Thymus (tissue), 14 donors: ENCODE results near the gene TMEM225. TPM values are rescaled to one million over a fixed set of nuclear protein-coding genes. Genes with fewer than 3 reads are reported as not detected.

Source experiments
- DNase-seq, 9 donors: peaks; one replicate each; pipeline ENCODE4 v3.0.0-alpha.2; 2013; ENCODE audit warnings: low spot score in 9 of 9, low read depth in 6 of 9, missing footprints in 1 of 9
- H3K27ac ChIP-seq, 2 donors: one replicate each; pipeline ENCODE4 v1.5.1; 2013; ENCODE audit warnings: control low read depth in 1 of 2, low read depth in 1 of 2, low read length in 1 of 2, mild to moderate bottlenecking in 1 of 2, moderate library complexity in 1 of 2
- H3K27me3 ChIP-seq, 2 donors: one replicate each; pipeline ENCODE4 v1.5.1; 2013; ENCODE audit warnings: low read length in 1 of 2; ENCODE audit not compliant: control insufficient read depth in 2 of 2, insufficient read depth in 1 of 2
- H3K36me3 ChIP-seq, 2 donors: one replicate each; pipeline ENCODE4 v1.5.1; 2013; ENCODE audit warnings: low read length in 1 of 2, mild to moderate bottlenecking in 1 of 2, moderate library complexity in 1 of 2; ENCODE audit not compliant: control insufficient read depth in 2 of 2, insufficient read depth in 2 of 2
- H3K4me1 ChIP-seq, 2 donors: one replicate each; pipeline ENCODE4 v1.5.1; 2013; ENCODE audit warnings: low read length in 2 of 2; ENCODE audit not compliant: control insufficient read depth in 2 of 2, insufficient read depth in 2 of 2
- H3K4me3 ChIP-seq, 2 donors: one replicate each; pipeline ENCODE4 v1.5.1; 2013; ENCODE audit warnings: low read length in 2 of 2, control low read depth in 1 of 2, mild to moderate bottlenecking in 1 of 2
- H3K9me3 ChIP-seq, 2 donors: one replicate each; pipeline ENCODE4 v1.5.1; 2013; ENCODE audit warnings: low read length in 1 of 2, mild to moderate bottlenecking in 1 of 2; ENCODE audit not compliant: control insufficient read depth in 2 of 2, insufficient read depth in 1 of 2
- WGBS: extraction: QIAGEN DNeasy Blood & Tissue Kit; methylation state at CpG from one replicate; pipeline ENCODE4 v1.1.7; 2013; 5-methylcytosine and 5-hydroxymethylcytosine counted together
- long read RNA-seq, 10 donors: transcript quantifications; one replicate each; lab custom pipeline, GENCODE V29; 2026
- polyA plus RNA-seq: library from polyadenylated mRNA; stranded (reverse); fragments of 200-250 nt; gene quantifications from one replicate; pipeline ENCODE4 v1.2.3, GENCODE V29; 2013
- total RNA-seq: library from RNA; stranded (reverse); fragments of 120-200 nt; gene quantifications from one replicate; pipeline ENCODE4 v1.2.4, GENCODE V29; 2013
- donor health status: healthy.

TMEM225 gene
- total RNA-seq (not detected), polyA plus RNA-seq (not detected)
- long read RNA-seq, donor 1, result 0 reads
- long read RNA-seq, donor 2, result 0 reads
- long read RNA-seq, donor 3, result 0 reads
- long read RNA-seq, donor 4, result 0 reads
- long read RNA-seq, donor 5, result 0 reads
- long read RNA-seq, donor 6, result 0 reads
- long read RNA-seq, donor 7, result 0 reads
- long read RNA-seq, donor 8, result 0 reads
- long read RNA-seq, donor 9, result 0 reads
- long read RNA-seq, donor 10, result 0 reads

- Histone ChIP-seq H3K27ac (no peak within 1 kb of the TSS), H3K36me3 (no peaks in the 10 kb centered on the region), H3K9me3 (no peaks in the 10 kb centered on the region), H3K4me1 (no peaks in the 10 kb centered on the region), H3K4me3 (no peak within 1 kb of the TSS), H3K27me3 (no peaks in the 10 kb centered on the region)
- no peak for DNase-seq
- 93% methylated on average over 3 of the region's 3 CpGs for WGBS
Observed at GRCh38 chr11:123885570-123885969, at the start of gene TMEM225. Gene TMEM225, minus strand, starts transcription at chr11:123885670. Its CDS starts 245 bp downstream, at chr11:123885425.

DNA sequence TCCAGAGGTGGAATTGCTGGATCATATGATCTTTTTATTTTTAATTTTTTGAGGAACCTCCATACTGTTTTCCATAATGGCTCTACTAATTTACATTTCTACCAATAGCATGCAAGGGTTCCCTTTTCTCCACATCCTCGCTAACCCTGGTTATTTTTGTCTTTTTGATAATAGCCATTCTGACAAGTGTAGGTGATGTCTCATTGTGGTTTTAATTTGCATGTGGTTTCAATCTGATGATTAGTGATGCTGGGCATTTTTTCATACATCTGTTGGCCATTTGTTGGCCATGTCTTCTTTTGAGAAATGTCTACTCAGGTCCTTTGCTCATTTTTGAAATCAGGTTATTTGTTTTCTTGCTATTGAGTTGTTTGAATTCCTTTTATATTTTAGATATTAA lies 38.6 kb upstream of the TMEM225 start:
- 81% methylated on average over 1 of the region's 1 CpG for WGBS
- H3K36me3 ChIP-seq, result no peaks in the 10 kb centered on the region
- DNase-seq, result no peak

GRCh38 chr11:123920943-123921342 lies 35.5 kb upstream of the TMEM225 start:
- 95% methylated on average over 3 of the region's 3 CpGs for WGBS

More for the DNA sequence above, 38.6 kb upstream of the TMEM225 start:
- no peaks in the 10 kb centered on the region for H3K27me3 ChIP-seq
- no peak overlapping the region for H3K4me3 ChIP-seq
- H3K4me1 ChIP-seq, result no peaks in the 10 kb centered on the region
- H3K9me3 ChIP-seq, result no peaks in the 10 kb centered on the region
- H3K27ac ChIP-seq, result no peak overlapping the region

DNA sequence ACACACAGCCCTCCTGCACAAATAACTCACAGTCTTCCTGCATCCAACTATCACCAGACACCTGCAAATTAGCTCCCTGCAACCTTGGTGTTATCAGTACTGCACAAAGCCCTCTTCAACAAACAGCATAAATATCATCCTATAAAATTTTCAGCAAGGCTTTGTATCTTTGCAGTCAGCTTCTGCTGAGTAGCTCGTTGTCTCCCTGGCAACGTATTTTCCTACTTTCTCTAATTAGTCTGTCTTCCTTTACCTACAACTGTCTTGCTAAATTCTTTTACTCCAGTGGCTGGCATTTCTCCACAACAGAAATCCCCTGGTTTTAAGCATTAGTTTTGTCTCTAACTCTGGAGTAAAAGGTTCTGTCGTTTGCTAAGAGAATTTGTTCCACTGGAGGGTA lies 20.4 kb upstream of the TMEM225 start:
- Histone ChIP-seq H3K27me3 (no peaks in the 10 kb centered on the region), H3K36me3 (no peaks in the 10 kb centered on the region), H3K4me3 (no peak overlapping the region), H3K27ac (no peak overlapping the region), H3K9me3 (no peaks in the 10 kb centered on the region), H3K4me1 (no peaks in the 10 kb centered on the region)
- no peak for DNase-seq
- 81% methylated on average over 3 of the region's 3 CpGs for WGBS

More at GRCh38 chr11:123920943-123921342, 35.5 kb upstream of the TMEM225 start:
- H3K4me3 ChIP-seq, result no peak overlapping the region
- H3K36me3 ChIP-seq, result no peaks in the 10 kb centered on the region
- DNase-seq, result no peak
- H3K4me1 ChIP-seq, result no peaks in the 10 kb centered on the region
- no peaks in the 10 kb centered on the region for H3K27me3 ChIP-seq
- no peak overlapping the region for H3K27ac ChIP-seq
- no peaks in the 10 kb centered on the region for H3K9me3 ChIP-seq

- Histone ChIP-seq H3K27ac (no peak overlapping the region), H3K27me3 (no peaks in the 10 kb centered on the region), H3K4me3 (no peak overlapping the region), H3K9me3 (no peaks in the 10 kb centered on the region), H3K36me3 (no peaks in the 10 kb centered on the region), H3K4me1 (no peaks in the 10 kb centered on the region)
- no peak for DNase-seq
- WGBS, result 94% methylated on average over 3 of the region's 3 CpGs
Observed at GRCh38 chr11:123904932-123905331, 19.5 kb upstream of the TMEM225 start.

- H3K36me3 ChIP-seq, result no peaks in the 10 kb centered on the region
- DNase-seq, result no peak
- H3K4me1 ChIP-seq, result no peaks in the 10 kb centered on the region
- H3K27ac ChIP-seq, result no peak overlapping the region
- no peaks in the 10 kb centered on the region for H3K9me3 ChIP-seq
- no peak overlapping the region for H3K4me3 ChIP-seq
- H3K27me3 ChIP-seq, result no peaks in the 10 kb centered on the region
- WGBS, result 69% methylated on average over 2 of the region's 2 CpGs
Observed at GRCh38 chr11:123903932-123904331, 18.5 kb upstream of the TMEM225 start.

DNA sequence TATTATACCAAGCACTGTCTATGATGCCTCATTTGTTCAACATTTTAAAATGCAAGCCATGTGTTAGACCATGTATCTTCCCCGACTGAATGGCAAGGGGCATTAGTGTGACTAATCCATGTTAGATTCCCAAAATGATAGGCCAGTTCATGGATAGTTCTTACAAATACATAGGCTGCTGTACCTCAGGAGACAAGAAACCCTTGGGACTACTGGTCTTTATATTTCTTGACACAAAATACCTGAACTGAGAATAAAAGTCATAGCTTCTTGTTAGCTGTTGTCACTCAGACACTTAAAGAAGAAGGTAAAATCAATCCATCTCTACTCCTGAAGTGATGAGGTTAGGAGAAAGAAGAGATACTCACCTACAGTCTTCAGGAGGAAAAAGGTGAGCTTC lies 16.4 kb upstream of the TMEM225 start, which contains the start of gene OR8D4:
Gene OR8D4 (plus strand): TSS at position 301 of the 400 bp plus-strand sequence. CDS start 4,265 bp downstream, outside the sequence.
- no peaks in the 10 kb centered on the region for H3K36me3 ChIP-seq
- no peaks in the 10 kb centered on the region for H3K27me3 ChIP-seq
- WGBS, result 99% methylated on average over 1 of the region's 1 CpG
- no peak within 1 kb of the TSS for H3K27ac ChIP-seq
- DNase-seq, result no peak
- no peaks in the 10 kb centered on the region for H3K9me3 ChIP-seq
- no peaks in the 10 kb centered on the region for H3K4me1 ChIP-seq
- H3K4me3 ChIP-seq, result no peak within 1 kb of the TSS

GRCh38 chr11:123899792-123900191 lies 14.3 kb upstream of the TMEM225 start:
- Histone ChIP-seq H3K27me3 (no peaks in the 10 kb centered on the region), H3K9me3 (no peaks in the 10 kb centered on the region), H3K4me3 (no peak overlapping the region), H3K36me3 (no peaks in the 10 kb centered on the region), H3K27ac (no peak overlapping the region), H3K4me1 (no peaks in the 10 kb centered on the region)
- no peak for DNase-seq
- 92% methylated on average over 3 of the region's 3 CpGs for WGBS

DNA sequence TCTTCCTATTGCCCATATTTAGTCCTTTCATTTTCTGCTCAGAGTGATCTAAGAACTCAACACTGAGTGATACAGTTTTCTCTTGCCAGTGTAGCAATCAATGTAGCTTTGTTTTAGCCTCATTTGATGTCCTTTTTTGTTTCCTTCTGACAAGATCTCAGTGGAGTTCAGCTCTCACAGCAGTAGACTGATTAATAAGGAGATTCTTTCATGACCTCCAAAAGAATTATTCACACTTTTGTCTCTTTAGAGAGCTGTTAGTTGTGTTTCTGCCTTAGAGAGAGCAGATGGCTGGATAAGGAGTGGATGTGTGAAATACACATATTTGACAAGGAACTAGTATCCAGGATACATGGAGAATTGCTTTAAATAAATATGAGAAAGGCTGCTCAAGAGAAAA lies 6.6 kb upstream of the TMEM225 start:
- H3K36me3 ChIP-seq, result no peaks in the 10 kb centered on the region
- no peaks in the 10 kb centered on the region for H3K4me1 ChIP-seq
- no peak overlapping the region for H3K4me3 ChIP-seq

More for the DNA sequence above, 6.6 kb upstream of the TMEM225 start:
- DNase-seq, result no peak
- Histone ChIP-seq H3K9me3 (no peaks in the 10 kb centered on the region), H3K27me3 (no peaks in the 10 kb centered on the region), H3K27ac (no peak overlapping the region)
